Measurements from ENCODE around the gene NLGN3.

- no peak for TF ChIP-seq CTCF (IDR thresholded peaks at IDR 0.05)
- TF ChIP-seq POLR2AphosphoS5 (IDR thresholded peaks at IDR 0.05), result no peak
- TF ChIP-seq POLR2A (IDR thresholded peaks at IDR 0.05), result no peak
These were observed 13.1 kb upstream of the NLGN3 start for GRCh38 chrX:71131510-71131909.
